Activated T-cell treated with anti-CD3 and anti-CD28 coated beads, Interleukin-2, amount 50 U/mL, for 24 hours (primary cell): Measurements from ENCODE around the gene BBC3.

Experiments
- DNase-seq: peaks from one replicate; pipeline ENCODE4 v3.0.0-alpha.2; 2020
- H3K27ac Mint-ChIP-seq: 2 replicates; pipeline ENCODE4 v1.8.0; 2020; ENCODE audit warnings: mild to moderate bottlenecking, mixed read lengths
- H3K27me3 Mint-ChIP-seq: 2 replicates; pipeline ENCODE4 v1.8.0; 2020; ENCODE audit warnings: mixed read lengths
- H3K36me3 Mint-ChIP-seq: 2 replicates; pipeline ENCODE4 v1.8.0; 2020; ENCODE audit warnings: low read depth, mixed read lengths
- H3K4me1 Mint-ChIP-seq: 2 replicates; pipeline ENCODE4 v1.8.0; 2020; ENCODE audit warnings: low read depth, mixed read lengths
- H3K4me3 Mint-ChIP-seq: 2 replicates; pipeline ENCODE4 v1.8.0; 2020; ENCODE audit warnings: mild to moderate bottlenecking, moderate library complexity, mixed read lengths
- H3K9me3 Mint-ChIP-seq: 2 replicates; pipeline ENCODE4 v1.8.0; 2020; ENCODE audit warnings: mixed read lengths

The BBC3 gene

DNA sequence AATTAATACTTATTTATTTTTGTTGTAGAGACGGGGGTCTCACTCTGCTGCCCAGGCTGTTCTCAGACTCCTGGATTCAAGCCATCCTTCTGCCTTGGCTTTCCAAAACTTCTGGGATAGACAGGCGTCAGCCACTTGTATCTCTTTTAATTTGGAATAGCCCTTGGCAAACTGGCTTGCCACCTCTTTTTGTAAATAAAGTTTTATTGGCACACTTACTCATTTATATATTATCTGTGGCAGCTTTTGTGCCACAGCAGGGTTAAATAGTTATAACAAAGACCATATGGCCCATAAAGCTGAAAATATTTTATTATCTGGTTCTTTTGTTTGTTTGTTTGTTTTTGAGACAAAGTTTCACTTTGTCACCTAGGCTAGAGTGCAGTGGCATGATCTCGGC is 30.5 kb downstream of the BBC3 start:
- no peaks in the 10 kb centered on the region for H3K9me3 Mint-ChIP-seq
- H3K4me3 Mint-ChIP-seq: no peak overlapping the region
- peaks cover 83% of the 10 kb centered on the region for H3K36me3 Mint-ChIP-seq
- no peak overlapping the region for H3K27ac Mint-ChIP-seq
- H3K4me1 Mint-ChIP-seq: peaks cover 4% of the 10 kb centered on the region
- no peak for DNase-seq
- H3K27me3 Mint-ChIP-seq: no peaks in the 10 kb centered on the region

DNA sequence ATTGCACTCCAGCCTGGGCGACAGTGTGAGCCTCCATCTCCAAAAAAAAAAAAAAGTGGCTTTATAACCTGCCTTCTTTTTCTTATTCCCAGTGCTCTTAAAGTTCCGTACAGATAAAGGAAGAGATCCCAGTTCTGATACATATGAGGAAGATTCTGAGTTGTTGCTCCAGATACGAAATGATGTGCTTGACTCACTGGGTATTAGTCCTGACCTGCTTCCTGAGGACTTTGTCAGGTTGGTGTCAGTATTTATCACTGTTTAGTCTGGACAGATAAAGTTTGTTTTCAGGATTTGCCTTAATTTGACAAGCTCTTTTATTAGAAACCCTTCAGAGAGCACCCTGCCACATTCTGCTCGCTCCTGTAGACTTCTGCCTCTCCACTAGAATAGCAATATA is 33.9 kb downstream of the BBC3 start:
- H3K4me3 Mint-ChIP-seq: no peak overlapping the region
- H3K27me3 Mint-ChIP-seq: no peaks in the 10 kb centered on the region
- H3K36me3 Mint-ChIP-seq: peaks cover 72% of the 10 kb centered on the region
- H3K9me3 Mint-ChIP-seq: no peaks in the 10 kb centered on the region
- peaks cover 19% of the 10 kb centered on the region for H3K4me1 Mint-ChIP-seq
- H3K27ac Mint-ChIP-seq: peak overlapping the region; percentile 16
- no peak for DNase-seq

GRCh38 chr19:47195434-47195833 is 35.6 kb downstream of the BBC3 start:
- Mint-ChIP-seq H3K27ac (peak overlapping the region; percentile 26), H3K36me3 (peaks cover 74% of the 10 kb centered on the region), H3K4me1 (peaks cover 33% of the 10 kb centered on the region), H3K9me3 (no peaks in the 10 kb centered on the region), H3K27me3 (no peaks in the 10 kb centered on the region), H3K4me3 (no peak overlapping the region)
- no peak for DNase-seq

- DNase-seq: peak; percentile 71
These were observed 40.8 kb downstream of the BBC3 start for GRCh38 chr19:47190167-47190727.

GRCh38 chr19:47188507-47189033 is 42.4 kb downstream of the BBC3 start:
- no peak for DNase-seq
- H3K27me3 Mint-ChIP-seq: no peaks in the 10 kb centered on the region
- H3K4me1 Mint-ChIP-seq: peaks cover 85% of the 10 kb centered on the region
- H3K36me3 Mint-ChIP-seq: peaks cover 74% of the 10 kb centered on the region
- peak overlapping the region; percentile 41 for H3K4me3 Mint-ChIP-seq
- peak overlapping the region; percentile 98 for H3K27ac Mint-ChIP-seq
- H3K9me3 Mint-ChIP-seq: no peaks in the 10 kb centered on the region

More at GRCh38 chr19:47190167-47190727, 40.8 kb downstream of the BBC3 start:
- H3K4me1 Mint-ChIP-seq: peaks cover 77% of the 10 kb centered on the region
- peaks cover 70% of the 10 kb centered on the region for H3K36me3 Mint-ChIP-seq
- peak overlapping the region; percentile 69 for H3K27ac Mint-ChIP-seq
- H3K4me3 Mint-ChIP-seq: peak overlapping the region; percentile 51
- H3K9me3 Mint-ChIP-seq: no peaks in the 10 kb centered on the region
- H3K27me3 Mint-ChIP-seq: no peaks in the 10 kb centered on the region

GRCh38 chr19:47187797-47188196 is 43.2 kb downstream of the BBC3 start:
- peaks cover 81% of the 10 kb centered on the region for H3K36me3 Mint-ChIP-seq
- H3K27ac Mint-ChIP-seq: peak overlapping the region; percentile 98
- H3K4me3 Mint-ChIP-seq: no peak overlapping the region

DNA sequence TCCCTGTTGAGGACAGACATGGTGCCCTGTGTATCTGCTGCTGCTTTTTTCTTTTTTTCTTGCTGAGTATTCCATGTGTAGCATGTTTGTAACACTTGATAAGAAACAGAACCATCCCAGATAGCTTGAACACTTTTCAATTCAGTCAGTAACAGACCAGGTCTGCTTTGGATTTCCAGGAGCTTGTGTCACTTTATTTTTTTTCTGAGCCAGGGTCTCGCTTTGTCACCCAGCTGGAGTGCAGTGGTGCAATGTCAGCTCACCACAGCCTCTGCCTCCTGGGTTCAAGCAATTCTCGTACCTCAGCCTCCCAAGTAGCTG is 43.7 kb downstream of the BBC3 start:
- Mint-ChIP-seq H3K27me3 (no peaks in the 10 kb centered on the region), H3K27ac (peak overlapping the region; percentile 98), H3K9me3 (no peaks in the 10 kb centered on the region), H3K4me1 (peaks cover 89% of the 10 kb centered on the region), H3K36me3 (peaks cover 84% of the 10 kb centered on the region), H3K4me3 (peak overlapping the region; percentile 60)
- DNase-seq: no peak

More at GRCh38 chr19:47187797-47188196, 43.2 kb downstream of the BBC3 start:
- Mint-ChIP-seq H3K4me1 (peaks cover 88% of the 10 kb centered on the region), H3K9me3 (no peaks in the 10 kb centered on the region), H3K27me3 (no peaks in the 10 kb centered on the region)
- no peak for DNase-seq

GRCh38 chr19:47186446-47187334 is 44.3 kb downstream of the BBC3 start:
- Mint-ChIP-seq H3K4me1 (peaks cover 93% of the 10 kb centered on the region), H3K36me3 (peaks cover 88% of the 10 kb centered on the region), H3K27me3 (no peaks in the 10 kb centered on the region), H3K9me3 (no peaks in the 10 kb centered on the region), H3K27ac (peak overlapping the region; percentile 98), H3K4me3 (peak overlapping the region; percentile 60)
- peak; percentile 82 for DNase-seq

GRCh38 chr19:47183601-47184000 is 47.4 kb downstream of the BBC3 start:
- Mint-ChIP-seq H3K9me3 (no peaks in the 10 kb centered on the region), H3K4me1 (peaks cover 84% of the 10 kb centered on the region), H3K27ac (peak overlapping the region; percentile 81), H3K36me3 (peaks cover 82% of the 10 kb centered on the region), H3K4me3 (no peak overlapping the region), H3K27me3 (no peaks in the 10 kb centered on the region)
- DNase-seq: no peak

GRCh38 chr19:47179653-47180310 is 51.2 kb downstream of the BBC3 start:
- peaks cover 90% of the 10 kb centered on the region for H3K36me3 Mint-ChIP-seq
- no peak overlapping the region for H3K4me3 Mint-ChIP-seq
- no peaks in the 10 kb centered on the region for H3K9me3 Mint-ChIP-seq
- no peaks in the 10 kb centered on the region for H3K27me3 Mint-ChIP-seq
- no peak for DNase-seq
- H3K27ac Mint-ChIP-seq: peak overlapping the region; percentile 74
- H3K4me1 Mint-ChIP-seq: peaks cover 89% of the 10 kb centered on the region

GRCh38 chr19:47176627-47177090 is 54.3 kb downstream of the BBC3 start:
- DNase-seq: peak; percentile 53
- no peaks in the 10 kb centered on the region for H3K27me3 Mint-ChIP-seq
- H3K36me3 Mint-ChIP-seq: peaks cover 87% of the 10 kb centered on the region
- peak overlapping the region; percentile 93 for H3K27ac Mint-ChIP-seq
- no peaks in the 10 kb centered on the region for H3K9me3 Mint-ChIP-seq
- H3K4me1 Mint-ChIP-seq: peaks cover 72% of the 10 kb centered on the region
- peak overlapping the region; percentile 63 for H3K4me3 Mint-ChIP-seq

DNA sequence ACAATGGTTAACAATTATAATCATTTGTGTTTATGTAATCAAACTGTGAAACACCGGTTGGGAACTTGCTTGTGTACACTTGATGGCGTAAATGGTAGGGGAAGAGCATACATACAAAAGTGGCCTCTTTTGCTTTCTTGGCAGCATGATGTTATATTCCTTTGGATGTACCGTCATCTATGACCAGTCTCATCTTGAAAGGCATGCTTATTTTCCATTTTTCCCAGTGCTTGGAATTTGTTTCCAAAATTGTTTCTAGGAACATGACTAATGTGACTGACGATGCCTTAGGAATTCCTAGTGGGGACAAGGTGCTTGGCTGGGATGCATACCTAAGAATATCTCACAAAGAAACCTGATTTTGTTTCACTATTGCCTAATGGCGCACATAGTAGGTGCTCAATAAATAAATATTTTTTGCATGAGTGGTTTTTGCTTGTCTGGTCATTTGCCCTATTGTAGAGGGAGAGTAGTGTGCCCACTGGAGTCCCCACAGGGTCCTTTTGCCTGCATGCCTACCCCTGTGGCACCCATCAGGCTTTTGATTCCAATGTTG is 54.9 kb downstream of the BBC3 start:
- H3K4me1 Mint-ChIP-seq: peaks cover 72% of the 10 kb centered on the region
- H3K9me3 Mint-ChIP-seq: no peaks in the 10 kb centered on the region
- peaks cover 87% of the 10 kb centered on the region for H3K36me3 Mint-ChIP-seq
- no peaks in the 10 kb centered on the region for H3K27me3 Mint-ChIP-seq
- peak overlapping the region; percentile 63 for H3K4me3 Mint-ChIP-seq
- H3K27ac Mint-ChIP-seq: peak overlapping the region; percentile 93
- no peak for DNase-seq

- H3K4me3 Mint-ChIP-seq: no peak overlapping the region
- H3K27ac Mint-ChIP-seq: peak overlapping the region; percentile 45
- no peaks in the 10 kb centered on the region for H3K27me3 Mint-ChIP-seq
- DNase-seq: no peak
- peaks cover 87% of the 10 kb centered on the region for H3K36me3 Mint-ChIP-seq
- no peaks in the 10 kb centered on the region for H3K9me3 Mint-ChIP-seq
- peaks cover 57% of the 10 kb centered on the region for H3K4me1 Mint-ChIP-seq
These were observed 58.1 kb downstream of the BBC3 start for GRCh38 chr19:47172666-47173455.
